Neural cell (in vitro differentiated cells): Measurements from ENCODE around the gene MMP24OS. TPM values are rescaled to one million over a fixed set of nuclear protein-coding genes. Genes with fewer than 3 reads are reported as not detected.

Source experiments
- H2AFZ ChIP-seq: fragments of 200-600, 300-800 bp; sonication (generic), shearing (Covaris generic); 2 replicates; pipeline ENCODE4 v1.6.0; 2014; ENCODE audit warnings: low read depth, mild to moderate bottlenecking, antibody characterized with exemption, low read length, moderate library complexity
- H3F3A ChIP-seq: fragments of 200-600 bp; shearing (Covaris generic); 2 replicates; pipeline ENCODE4 v1.6.1; 2016; ENCODE audit warnings: mild to moderate bottlenecking, moderate library complexity, mixed read lengths, antibody characterized with exemption, low read length; ENCODE audit not compliant: insufficient read depth, poor library complexity, severe bottlenecking
- H3K27ac ChIP-seq: fragments of 200-600, 300-800 bp; sonication (generic), shearing (Covaris generic); 2 replicates; pipeline ENCODE4 v1.5.1; 2014; ENCODE audit warnings: mild to moderate bottlenecking, low read length, moderate library complexity
- H3K27me3 ChIP-seq: fragments of 300-800, 200-600 bp; sonication (generic), shearing (Covaris generic); 2 replicates; pipeline ENCODE4 v1.6.0; 2014; ENCODE audit warnings: mild to moderate bottlenecking, low read depth, low read length, moderate library complexity; ENCODE audit not compliant: insufficient read depth
- H3K36me3 ChIP-seq: fragments of 300-800, 200-600 bp; sonication (generic), shearing (Covaris generic); 2 replicates; pipeline ENCODE4 v1.5.1; 2014; ENCODE audit warnings: mild to moderate bottlenecking, antibody characterized with exemption, low read length, moderate library complexity; ENCODE audit not compliant: insufficient read depth
- H3K4me2 ChIP-seq: fragments of 300-800, 200-600 bp; sonication (generic), shearing (Covaris generic); 2 replicates; pipeline ENCODE4 v1.6.0; 2014; ENCODE audit warnings: mild to moderate bottlenecking, low read length
- H3K4me3 ChIP-seq: fragments of 300-800, 200-600 bp; sonication (generic), shearing (Covaris generic); 2 replicates; pipeline ENCODE4 v1.5.1; 2014; ENCODE audit warnings: mild to moderate bottlenecking, low read length, moderate library complexity
- H3K79me2 ChIP-seq: fragments of 200-600 bp; shearing (Covaris generic); replicated peaks from 2 replicates; pipeline ENCODE4 v1.6.0; 2014; ENCODE audit warnings: mild to moderate bottlenecking, low read length, moderate library complexity; ENCODE audit not compliant: insufficient read depth
- H3K9ac ChIP-seq: fragments of 300-800, 200-600 bp; sonication (generic), shearing (Covaris generic); 2 replicates; pipeline ENCODE4 v1.6.1; 2016; ENCODE audit warnings: mild to moderate bottlenecking, low read length, mixed read lengths
- H3K9me2 ChIP-seq: fragments of 200-600 bp; shearing (Covaris generic); 2 replicates; pipeline ENCODE4 v1.6.1; 2016; ENCODE audit warnings: mild to moderate bottlenecking, low read length, mixed read lengths; ENCODE audit not compliant: insufficient read depth
- H3K9me3 ChIP-seq: fragments of 200-600, 300-800 bp; sonication (generic), shearing (Covaris generic); 2 replicates; pipeline ENCODE4 v1.6.1; 2016; ENCODE audit warnings: mild to moderate bottlenecking, mixed run types, low read length, moderate library complexity, mixed read lengths
- H4K20me1 ChIP-seq: fragments of 200-600 bp; shearing (Covaris generic); 2 replicates; pipeline ENCODE4 v1.6.1; 2016; ENCODE audit warnings: mild to moderate bottlenecking, mixed run types; ENCODE audit not compliant: insufficient read depth
- EP300 ChIP-seq: fragments of 450-650 bp; conservative IDR thresholded peaks from 2 replicates; pipeline ENCODE4 v1.6.1; 2014; ENCODE audit warnings: antibody characterized with exemption, mild to moderate bottlenecking, moderate library complexity; ENCODE audit not compliant: poor library complexity, severe bottlenecking
- EZH2 ChIP-seq: fragments of 200-600, 300-800 bp; shearing (Covaris generic), sonication (generic); IDR thresholded peaks from 2 replicates; pipeline ENCODE4 v1.6.1; 2014; ENCODE audit warnings: antibody characterized with exemption, low read length, borderline replicate concordance, mild to moderate bottlenecking; ENCODE audit not compliant: insufficient read depth, poor library complexity, severe bottlenecking
- MXI1 ChIP-seq: fragments of 450-650 bp; conservative IDR thresholded peaks from 2 replicates; pipeline ENCODE4 v1.6.1; 2014; ENCODE audit warnings: antibody characterized with exemption, mild to moderate bottlenecking; ENCODE audit not compliant: poor library complexity, severe bottlenecking
- POLR2AphosphoS5 ChIP-seq: IDR thresholded peaks from 2 replicates; pipeline ENCODE4 v1.6.1; 2012
- RAD21 ChIP-seq: fragments of 450-650 bp; conservative IDR thresholded peaks from 2 replicates; pipeline ENCODE4 v1.6.1; 2014; ENCODE audit warnings: antibody characterized with exemption, mild to moderate bottlenecking, moderate library complexity
- REST ChIP-seq: IDR thresholded peaks from 2 replicates; pipeline ENCODE4 v1.6.1; 2012; ENCODE audit warnings: borderline replicate concordance
- SMC3 ChIP-seq: fragments of 450-650 bp; conservative IDR thresholded peaks from 2 replicates; pipeline ENCODE4 v1.6.1; 2014; ENCODE audit warnings: antibody characterized with exemption, mild to moderate bottlenecking, moderate library complexity; ENCODE audit not compliant: poor library complexity
- TAF1 ChIP-seq: IDR thresholded peaks from 2 replicates; pipeline ENCODE4 v1.6.1; 2012; ENCODE audit warnings: low read depth
- polyA plus RNA-seq: library from polyadenylated mRNA; depleted of rRNA; stranded (reverse); fragments of >200 nt; gene quantifications from 2 replicates; pipeline ENCODE4 v1.2.3, GENCODE V29; 2014
- TF ChIP-seq, protein P1 (sequence below): fragments of 450-650 bp; IDR thresholded peaks from 2 replicates; pipeline ENCODE4 v1.5.1; 2014; ENCODE audit warnings: antibody characterized with exemption, mild to moderate bottlenecking, moderate library complexity; ENCODE audit not compliant: poor library complexity, severe bottlenecking

MMP24OS gene
- polyA plus RNA-seq, 1 donor from 2014 or later: 7.7 TPM

DNA sequence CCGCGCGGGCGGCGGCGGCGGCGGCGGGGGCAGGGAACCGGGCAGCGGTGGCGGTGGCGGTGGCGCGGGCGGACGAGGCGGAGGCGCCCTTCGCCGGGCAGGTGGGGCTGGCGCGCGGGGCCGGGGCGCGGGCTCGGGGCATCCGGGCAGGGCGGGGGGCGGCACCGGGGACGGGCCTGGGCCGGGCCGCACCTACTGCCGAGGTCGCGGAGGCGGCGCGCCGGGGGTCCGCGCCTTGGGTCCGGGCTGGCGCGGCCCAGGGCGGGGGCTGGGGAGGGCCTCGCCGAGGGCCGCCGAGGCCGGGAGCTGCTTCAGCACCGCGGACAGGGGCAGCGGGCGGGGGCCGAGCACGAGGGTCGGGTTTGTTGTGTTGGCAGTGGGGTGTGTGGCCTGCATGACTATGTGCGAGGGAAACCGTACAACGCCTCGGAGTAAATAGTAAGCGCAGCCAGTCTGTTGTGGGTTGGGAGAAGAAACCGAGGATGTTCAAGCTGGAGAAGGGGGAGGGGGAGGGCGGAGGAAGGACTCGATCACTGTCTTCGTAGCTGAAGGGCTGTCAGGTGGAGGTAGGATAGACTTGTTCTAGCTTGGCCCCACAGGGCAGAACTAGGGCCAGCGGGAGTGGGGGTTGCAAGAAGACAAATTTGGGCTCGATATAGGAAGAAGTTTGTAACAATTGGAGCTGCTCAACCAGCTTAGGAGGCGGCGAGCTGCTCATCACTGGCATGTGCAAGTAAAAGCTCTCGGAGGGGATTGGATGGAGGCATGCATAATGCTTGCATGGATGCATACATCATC, 50.8 kb downstream of the MMP24OS start:
- H3K79me2 ChIP-seq: peaks cover 7% of the 10 kb centered on the region
- no peaks in the 10 kb centered on the region for H3K36me3 ChIP-seq
- no peaks in the 10 kb centered on the region for H3K9me2 ChIP-seq
- H3K9ac ChIP-seq: peak overlapping the region; percentile 82
- peaks cover 22% of the 10 kb centered on the region for H3K27me3 ChIP-seq
- H3K27ac ChIP-seq: peak overlapping the region; percentile 81
- H3K9me3 ChIP-seq: no peaks in the 10 kb centered on the region
- peaks cover 9% of the 10 kb centered on the region for H3F3A ChIP-seq
- peak overlapping the region; percentile 54 for H2AFZ ChIP-seq
- H4K20me1 ChIP-seq: no peaks in the 10 kb centered on the region
- H3K4me3 ChIP-seq: peak overlapping the region; percentile 70
- H3K4me2 ChIP-seq: peak overlapping the region; percentile 81
- TF ChIP-seq, protein P1, sequence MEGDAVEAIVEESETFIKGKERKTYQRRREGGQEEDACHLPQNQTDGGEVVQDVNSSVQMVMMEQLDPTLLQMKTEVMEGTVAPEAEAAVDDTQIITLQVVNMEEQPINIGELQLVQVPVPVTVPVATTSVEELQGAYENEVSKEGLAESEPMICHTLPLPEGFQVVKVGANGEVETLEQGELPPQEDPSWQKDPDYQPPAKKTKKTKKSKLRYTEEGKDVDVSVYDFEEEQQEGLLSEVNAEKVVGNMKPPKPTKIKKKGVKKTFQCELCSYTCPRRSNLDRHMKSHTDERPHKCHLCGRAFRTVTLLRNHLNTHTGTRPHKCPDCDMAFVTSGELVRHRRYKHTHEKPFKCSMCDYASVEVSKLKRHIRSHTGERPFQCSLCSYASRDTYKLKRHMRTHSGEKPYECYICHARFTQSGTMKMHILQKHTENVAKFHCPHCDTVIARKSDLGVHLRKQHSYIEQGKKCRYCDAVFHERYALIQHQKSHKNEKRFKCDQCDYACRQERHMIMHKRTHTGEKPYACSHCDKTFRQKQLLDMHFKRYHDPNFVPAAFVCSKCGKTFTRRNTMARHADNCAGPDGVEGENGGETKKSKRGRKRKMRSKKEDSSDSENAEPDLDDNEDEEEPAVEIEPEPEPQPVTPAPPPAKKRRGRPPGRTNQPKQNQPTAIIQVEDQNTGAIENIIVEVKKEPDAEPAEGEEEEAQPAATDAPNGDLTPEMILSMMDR: no peak
- TF ChIP-seq REST (peak; percentile 89), SMC3 (no peak), POLR2AphosphoS5 (peak; percentile 63), MXI1 (peak; percentile 62), EZH2 (no peak), RAD21 (no peak), EP300 (peak; percentile 51), TAF1 (peak; percentile 20)

Other genes starting within 250 kb of the MMP24OS start
- gene TRPC4AP, start 185.3 kb downstream of the MMP24OS start, polyA plus RNA-seq: 85.9 and 93.0 TPM in 2 replicates
- 13.3 and 17.4 TPM in 2 replicates for gene EDEM2, start 130.8 kb downstream of the MMP24OS start, polyA plus RNA-seq
- 0.30 TPM in 1 of 2 replicates, not detected in the other for gene PROCR, start 106.0 kb downstream of the MMP24OS start, polyA plus RNA-seq
- 57.4 and 68.9 TPM in 2 replicates for gene MMP24, start 51.4 kb downstream of the MMP24OS start, polyA plus RNA-seq
- gene EIF6, start 6.7 kb upstream of the MMP24OS start, polyA plus RNA-seq: 143 and 154 TPM in 2 replicates
- gene FAM83C, start 14.3 kb upstream of the MMP24OS start, polyA plus RNA-seq: not detected in 2 replicates
- 33.2 and 33.7 TPM in 2 replicates for gene UQCC1, start 133.9 kb upstream of the MMP24OS start, polyA plus RNA-seq
- gene GDF5, start 160.1 kb upstream of the MMP24OS start, polyA plus RNA-seq: not detected in 2 replicates
- gene CEP250, start 177.5 kb upstream of the MMP24OS start, polyA plus RNA-seq: 22.0 and 25.8 TPM in 2 replicates